B cell (primary cell): ENCODE results near the gene CYB5B. TPM values are rescaled to one million over a fixed set of nuclear protein-coding genes. Genes with fewer than 3 reads are reported as not detected.

ENCODE experiments used
- ATAC-seq: fragments of 200-7000 bp; cut with Tn5 transposase; one replicate; pipeline ENCODE4 v1.10.0; 2021; ENCODE audit warnings: low read depth, mild to moderate bottlenecking, moderate number of reproducible peaks, moderate library complexity
- CTCF ChIA-PET: fragments of 350-600 bp; sonication (Branson Sonifier 250); formaldehyde crosslinking; loops from one replicate; lab custom pipeline; 2021; ENCODE audit warnings: antibody characterized with exemption, inconsistent platforms; lab: Charles Lee
- POLR2A ChIA-PET: fragments of 350-600 bp; sonication (Branson Sonifier 250); formaldehyde crosslinking; loops from one replicate; lab custom pipeline; 2021; ENCODE audit warnings: antibody characterized with exemption; lab: Charles Lee
- DNase-seq: peaks from one replicate; pipeline ENCODE4 v3.0.0; 2013
- H2AFZ ChIP-seq: 2 replicates; pipeline ENCODE4 v1.6.1; 2012; ENCODE audit warnings: mild to moderate bottlenecking, low read depth, low read length; ENCODE audit not compliant: insufficient read depth, poor library complexity, severe bottlenecking
- H3K27ac ChIP-seq, 2 donors: 1 replicate in 1 of 2; 2 replicates in 1 of 2; pipeline ENCODE4 v1.5.1; 2012 to 2013; ENCODE audit warnings: low read length in 2 of 2, mild to moderate bottlenecking in 2 of 2, moderate library complexity in 1 of 2
- H3K27me3 ChIP-seq, 4 experiments: fragments of 200-600 bp in 1 of 4; sonication (generic) in 1 of 4; replicated peaks in 1 of 4; 1 replicate in 2 of 4; 2 replicates in 2 of 4; pipeline versions ENCODE4 v1.6.1 to v1.7.0; 2013 to 2016; ENCODE audit warnings: low read length in 3 of 4, mild to moderate bottlenecking in 2 of 4, mixed read lengths in 1 of 4, moderate library complexity in 1 of 4; ENCODE audit not compliant: insufficient read depth in 4 of 4, control insufficient read depth in 3 of 4; ENCODE audit errors: control extremely low read depth in 1 of 4
- H3K36me3 ChIP-seq, 2 experiments: replicated peaks in 1 of 2; 1 replicate in 1 of 2; 2 replicates in 1 of 2; pipeline versions ENCODE4 v1.6.1 to v1.7.1; 2013; ENCODE audit warnings: low read length in 1 of 2; ENCODE audit not compliant: insufficient read depth in 2 of 2, control insufficient read depth in 1 of 2; ENCODE audit errors: control extremely low read depth in 1 of 2, extremely low read depth in 1 of 2
- H3K4me1 ChIP-seq, 2 donors: fragments of 200-600 bp in 1 of 2; sonication (generic) in 1 of 2; 1 replicate in 1 of 2; 2 replicates in 1 of 2; pipeline versions ENCODE4 v1.5.1 to v1.6.1; 2013 to 2017; ENCODE audit warnings: low read length in 2 of 2; ENCODE audit not compliant: control insufficient read depth in 2 of 2, insufficient read depth in 2 of 2
- H3K4me2 ChIP-seq: replicated peaks from 2 replicates; pipeline ENCODE3; 2012; ENCODE audit warnings: mild to moderate bottlenecking, low read depth, low read length; ENCODE audit not compliant: poor library complexity, severe bottlenecking
- H3K4me3 ChIP-seq, 5 experiments: fragments of 200-600 bp in 1 of 5; sonication (generic) in 1 of 5; 1 replicate in 3 of 5; 2 replicates in 2 of 5; pipeline versions ENCODE4 v1.5.1 to v1.7.0; 2011 to 2016; ENCODE audit warnings: low read length in 4 of 5, mild to moderate bottlenecking in 4 of 5, low read depth in 2 of 5, control low read depth in 1 of 5, moderate library complexity in 1 of 5; ENCODE audit not compliant: insufficient read depth in 1 of 5; ENCODE audit errors: control extremely low read depth in 1 of 5, extremely low read depth in 1 of 5
- H3K79me2 ChIP-seq: fragments of 200-600 bp; sonication (generic); one replicate; pipeline ENCODE4 v1.6.0; 2016; ENCODE audit warnings: low read length; ENCODE audit not compliant: control insufficient read depth, insufficient read depth
- H3K9ac ChIP-seq: fragments of 200-600 bp; sonication (generic); 2 replicates; pipeline ENCODE4 v1.6.1; 2017; ENCODE audit warnings: mild to moderate bottlenecking, low read length, moderate library complexity
- H3K9me3 ChIP-seq, 3 donors: one replicate each; pipeline versions ENCODE4 v1.6.1 to v1.7.1; 2013; ENCODE audit warnings: low read length in 2 of 3; ENCODE audit not compliant: control insufficient read depth in 2 of 3, insufficient read depth in 1 of 3; ENCODE audit errors: control extremely low read depth in 1 of 3
- H4K20me1 ChIP-seq: 2 replicates; pipeline ENCODE4 v1.6.0; 2012; ENCODE audit warnings: mild to moderate bottlenecking, low read length; ENCODE audit not compliant: insufficient read depth, control insufficient read depth, poor library complexity, severe bottlenecking
- H3K27ac Mint-ChIP-seq: one replicate; pipeline ENCODE4 v1.8.0; 2021; ENCODE audit warnings: mixed read lengths
- H3K27me3 Mint-ChIP-seq: one replicate; pipeline ENCODE4 v1.8.0; 2021; ENCODE audit warnings: mixed read lengths
- H3K4me1 Mint-ChIP-seq: one replicate; pipeline ENCODE4 v1.8.0; 2021; ENCODE audit warnings: mixed read lengths
- H3K4me3 Mint-ChIP-seq: one replicate; pipeline ENCODE4 v1.8.0; 2021; ENCODE audit warnings: mixed read lengths
- H3K9me3 Mint-ChIP-seq: one replicate; pipeline ENCODE4 v1.8.0; 2022; ENCODE audit warnings: mixed read lengths; ENCODE audit not compliant: insufficient read depth
- EZH2 ChIP-seq: IDR thresholded peaks from 2 replicates; pipeline ENCODE4 v1.6.1; 2012; ENCODE audit warnings: borderline replicate concordance, low read depth, mild to moderate bottlenecking, moderate library complexity, low read length; ENCODE audit not compliant: insufficient read depth, poor library complexity, severe bottlenecking
- WGBS: methylation state at CpG from one replicate; pipeline ENCODE4 v1.1.5; 2013; ENCODE audit warnings: missing lambda C conversion rate; ENCODE audit not compliant: insufficient coverage; 5-methylcytosine and 5-hydroxymethylcytosine counted together
- intact Hi-C: fragments of 100-400 bp; cut with micrococcal nuclease; formaldehyde crosslinking; loops from one replicate; pipeline ENCODE4 v1.10.0; 2022
- polyA plus RNA-seq: library from polyadenylated mRNA; depleted of rRNA; stranded (reverse); fragments of >200 nt; gene quantifications from 2 replicates; pipeline ENCODE4 v1.2.3, GENCODE V29; 2012
- total RNA-seq, 2 donors: library from RNA; stranded (reverse); fragments of 120-200 nt in 1 of 2; gene quantifications; 1 replicate in 1 of 2; 2 replicates in 1 of 2; pipeline versions ENCODE4 v1.2.3 to v1.2.4, GENCODE V29; 2013 to 2022
- TF ChIP-seq, protein P1 (sequence below): fragments of 200-600 bp; IDR thresholded peaks from one replicate; pipeline ENCODE4 v1.8.0; 2022; ENCODE audit warnings: antibody characterized with exemption, mild to moderate bottlenecking

CYB5B gene
- total and polyA plus RNA-seq, 2 donors (not counting 1 experiment from before 2014, with no cell fraction given): 21.5 to 64.7 TPM

DNA sequence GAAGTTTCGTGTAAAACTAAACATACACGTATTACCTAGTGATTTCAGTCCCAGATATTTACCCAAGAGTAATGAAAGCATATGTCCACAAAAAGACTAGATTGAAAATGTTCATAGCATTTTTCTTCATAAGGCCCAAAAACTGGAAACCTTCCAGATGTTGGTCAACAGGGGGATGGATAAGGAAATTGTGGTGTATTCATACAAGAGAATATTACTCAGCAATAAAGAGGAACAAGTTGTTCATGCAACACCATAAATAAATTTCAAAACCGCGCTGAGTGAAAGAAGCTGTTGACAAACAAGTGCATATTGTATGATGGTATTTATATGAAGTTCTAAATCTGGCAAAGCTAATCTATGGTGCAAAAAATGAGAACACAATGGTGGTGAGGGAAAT lies 87.2 kb downstream of the CYB5B start:
- Histone ChIP-seq H3K27me3 (no peaks in the 10 kb centered on the region), H3K4me3 (no peak overlapping the region), H3K4me1 (peaks cover 0 to 10% of the 10 kb centered on the region in 2 donors), H2AFZ (no peak overlapping the region), H3K9ac (no peak overlapping the region), H3K4me2 (no peak overlapping the region), H3K79me2 (no peaks in the 10 kb centered on the region), H4K20me1 (no peaks in the 10 kb centered on the region), H3K27ac (no peak overlapping the region), H3K9me3 (no peaks in the 10 kb centered on the region), H3K36me3 (no peaks in the 10 kb centered on the region)
- intact Hi-C loops: no loop called here
- TF ChIP-seq, protein P1, sequence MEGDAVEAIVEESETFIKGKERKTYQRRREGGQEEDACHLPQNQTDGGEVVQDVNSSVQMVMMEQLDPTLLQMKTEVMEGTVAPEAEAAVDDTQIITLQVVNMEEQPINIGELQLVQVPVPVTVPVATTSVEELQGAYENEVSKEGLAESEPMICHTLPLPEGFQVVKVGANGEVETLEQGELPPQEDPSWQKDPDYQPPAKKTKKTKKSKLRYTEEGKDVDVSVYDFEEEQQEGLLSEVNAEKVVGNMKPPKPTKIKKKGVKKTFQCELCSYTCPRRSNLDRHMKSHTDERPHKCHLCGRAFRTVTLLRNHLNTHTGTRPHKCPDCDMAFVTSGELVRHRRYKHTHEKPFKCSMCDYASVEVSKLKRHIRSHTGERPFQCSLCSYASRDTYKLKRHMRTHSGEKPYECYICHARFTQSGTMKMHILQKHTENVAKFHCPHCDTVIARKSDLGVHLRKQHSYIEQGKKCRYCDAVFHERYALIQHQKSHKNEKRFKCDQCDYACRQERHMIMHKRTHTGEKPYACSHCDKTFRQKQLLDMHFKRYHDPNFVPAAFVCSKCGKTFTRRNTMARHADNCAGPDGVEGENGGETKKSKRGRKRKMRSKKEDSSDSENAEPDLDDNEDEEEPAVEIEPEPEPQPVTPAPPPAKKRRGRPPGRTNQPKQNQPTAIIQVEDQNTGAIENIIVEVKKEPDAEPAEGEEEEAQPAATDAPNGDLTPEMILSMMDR: no peak
- no peak for TF ChIP-seq EZH2
- H3K4me3 Mint-ChIP-seq: no peak overlapping the region
- POLR2A ChIA-PET: no interaction called here
- H3K9me3 Mint-ChIP-seq: no peaks in the 10 kb centered on the region
- peaks cover 9% of the 10 kb centered on the region for H3K4me1 Mint-ChIP-seq
- no peak overlapping the region for H3K27ac Mint-ChIP-seq
- no peaks in the 10 kb centered on the region for H3K27me3 Mint-ChIP-seq
- no peak for DNase-seq
- CTCF ChIA-PET: no interaction called here
- WGBS: no CpG with 5 or more reads among the region's 4 CpGs
- no peak for ATAC-seq

DNA sequence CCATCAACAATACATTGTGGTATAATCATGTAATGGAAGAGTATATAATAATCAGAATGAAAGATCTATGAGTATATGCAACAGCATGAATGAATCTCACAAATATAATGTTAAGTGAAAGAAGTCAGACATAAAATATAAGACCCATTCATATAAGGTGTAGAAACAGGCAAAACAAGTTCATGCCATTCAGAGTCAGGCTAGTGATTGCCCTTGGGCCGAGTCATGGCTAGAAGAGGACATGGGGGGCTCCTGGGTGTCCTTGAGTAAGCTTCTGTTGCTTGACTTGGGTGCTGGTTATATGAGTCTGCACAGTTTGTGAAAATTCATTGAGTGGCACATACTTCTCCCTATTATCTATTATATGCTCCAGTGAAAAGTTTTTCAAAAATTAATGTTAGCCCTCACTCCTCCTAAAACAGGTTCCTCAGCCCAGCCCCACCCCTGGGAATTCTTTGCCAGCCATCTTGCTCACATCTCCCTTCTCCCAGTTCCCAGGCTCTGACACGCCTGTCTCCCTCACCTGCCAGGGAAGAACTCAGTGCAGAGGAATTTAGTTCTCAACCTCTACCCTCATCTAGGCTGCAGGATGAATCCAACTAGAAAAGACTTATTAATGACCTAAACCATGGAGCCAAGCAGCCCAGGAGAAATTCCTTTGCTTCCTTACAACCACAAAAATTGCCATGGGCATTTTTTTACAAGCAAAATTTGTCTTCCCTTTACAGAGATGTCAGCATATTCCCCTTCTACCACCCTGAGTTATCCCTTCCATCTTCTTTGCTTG lies 89.0 kb downstream of the CYB5B start:
- H3K9me3 ChIP-seq: no peaks in the 10 kb centered on the region
- H3K27me3 ChIP-seq: no peaks in the 10 kb centered on the region
- H3K4me1 Mint-ChIP-seq: peaks cover 9% of the 10 kb centered on the region
- H3K4me2 ChIP-seq: no peak overlapping the region
- no peaks in the 10 kb centered on the region for H4K20me1 ChIP-seq
- DNase-seq (no peak), ATAC-seq (no peak)
- H2AFZ ChIP-seq: peak overlapping the region; percentile 30
- H3K4me3 ChIP-seq: no peak overlapping the region
- 100% methylated on average over 1 of the region's 2 CpGs for WGBS
- no peaks in the 10 kb centered on the region for H3K27me3 Mint-ChIP-seq
- intact Hi-C loops: no loop called here
- POLR2A ChIA-PET: no interaction called here
- no peak overlapping the region for H3K4me3 Mint-ChIP-seq
- CTCF ChIA-PET: no interaction called here
- TF ChIP-seq, protein P1: no peak
- TF ChIP-seq EZH2: no peak
- no peak overlapping the region for H3K27ac ChIP-seq
- H3K9me3 Mint-ChIP-seq: no peaks in the 10 kb centered on the region
- H3K9ac ChIP-seq: no peak overlapping the region
- H3K4me1 ChIP-seq: peaks cover 0 to 10% of the 10 kb centered on the region in 2 donors
- peak overlapping the region; percentile 47 for H3K27ac Mint-ChIP-seq
- H3K79me2 ChIP-seq: no peaks in the 10 kb centered on the region
- H3K36me3 ChIP-seq: no peaks in the 10 kb centered on the region
